Stimulated activated CD8-positive, alpha-beta memory T cell treated with anti-CD3 and anti-CD28 coated beads, Interleukin-12 subunit alpha, Interleukin-12 subunit beta, amount 100 ng/mL, for 24 hours (primary cell): ENCODE results near the gene KRT27.
A peak's percentile ranks its signal among the peaks of the same experiment; 100 is the strongest.

Experiments used
- DNase-seq: peaks from one replicate; pipeline ENCODE4 v3.0.0-alpha.2; 2020; ENCODE audit errors: extremely low read depth

KRT27 gene

DNA sequence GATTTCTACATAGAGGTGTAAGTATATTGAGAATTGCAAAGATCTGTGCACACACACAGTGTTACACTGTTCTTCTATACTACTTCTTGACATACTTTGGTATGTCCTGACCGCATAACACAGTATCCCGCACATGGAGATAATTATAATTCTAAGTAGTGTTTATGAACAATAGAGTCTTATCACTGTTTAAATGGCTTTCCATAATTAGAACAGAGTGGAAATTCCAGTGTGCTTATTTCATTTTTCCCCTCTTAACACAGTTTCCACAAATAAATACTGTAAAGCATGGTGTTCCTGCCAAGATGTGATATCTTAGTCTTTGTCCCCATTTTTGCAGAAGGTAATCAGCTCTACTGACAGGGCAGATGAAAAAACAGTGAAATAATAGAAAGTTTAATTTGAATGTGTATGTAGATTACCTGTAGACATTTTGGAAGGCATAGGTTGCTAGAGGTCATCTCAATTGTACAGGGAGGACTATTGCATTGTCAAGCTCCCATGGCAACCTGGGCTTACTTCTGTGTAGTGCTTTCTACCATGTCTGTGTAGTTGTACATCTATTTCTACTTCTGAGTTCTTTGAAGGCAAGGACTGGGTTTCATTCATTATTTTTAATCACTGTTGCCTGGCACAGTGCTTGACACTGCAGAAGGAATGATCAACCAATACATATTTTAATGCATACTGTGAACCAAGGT, 27.5 kb upstream of the KRT27 start:
- DNase-seq, result no peak

DNA sequence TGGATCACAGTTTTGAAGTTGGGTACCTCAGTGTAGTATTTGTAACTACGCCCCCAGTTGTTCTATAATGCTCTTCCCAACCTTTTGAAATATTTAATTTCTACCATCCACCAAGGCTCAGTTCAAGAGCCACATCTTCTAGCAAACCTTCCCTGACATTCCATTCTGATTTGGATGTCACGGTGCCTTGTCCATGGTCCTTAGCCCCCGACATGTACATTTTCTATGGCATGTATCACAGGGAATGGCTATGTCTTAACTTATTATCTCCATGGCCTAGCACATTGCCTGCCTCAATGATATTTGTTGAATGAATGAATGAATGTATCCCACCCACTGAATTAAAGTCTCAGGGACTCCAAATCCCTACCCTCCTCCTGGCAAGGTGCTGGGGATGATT, 23.8 kb upstream of the KRT27 start:
- DNase-seq, result no peak

DNA sequence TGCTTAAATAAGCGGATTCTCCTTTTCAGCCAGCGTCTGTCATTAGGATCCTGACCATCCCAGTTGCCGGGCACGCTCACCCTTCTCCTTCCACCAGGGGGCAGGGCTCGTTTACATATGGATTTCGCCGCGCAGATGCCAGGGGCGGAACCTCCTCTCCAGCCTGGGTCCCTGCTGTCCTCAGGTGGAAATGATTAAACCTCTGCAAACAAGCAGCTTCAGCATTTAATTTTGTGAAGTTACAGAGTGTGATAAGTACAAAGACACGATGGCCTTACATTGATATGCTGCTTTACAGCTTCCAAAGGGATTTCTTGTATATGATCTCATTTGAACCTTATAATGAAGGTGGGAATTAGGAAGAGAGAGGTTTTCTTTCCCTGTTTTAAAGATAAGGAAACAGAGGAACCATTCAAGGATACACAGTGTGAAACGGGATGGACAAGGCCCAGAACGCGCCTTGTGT, 21.3 kb upstream of the KRT27 start:
- DNase-seq, result peak; percentile 35

DNA sequence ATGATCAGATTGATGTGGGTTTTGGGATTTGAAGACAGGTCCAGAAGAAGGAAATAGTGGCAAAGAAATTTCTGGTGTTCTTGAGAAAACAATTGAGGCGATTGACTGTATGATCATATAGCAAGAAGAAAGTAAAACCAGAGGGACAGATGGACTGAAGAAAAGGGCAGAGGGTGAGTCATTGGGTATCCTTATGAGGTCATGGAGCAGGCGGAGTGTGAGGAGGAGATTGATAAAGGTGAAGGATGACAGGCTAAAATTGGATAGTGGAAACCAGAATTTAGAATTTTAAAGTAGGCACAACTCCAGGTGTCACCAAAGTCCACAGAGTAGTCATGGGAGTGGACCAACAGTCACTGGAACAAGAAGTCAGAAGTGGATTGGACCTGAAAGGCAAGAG, 18.8 kb upstream of the KRT27 start:
- no peak for DNase-seq

DNA sequence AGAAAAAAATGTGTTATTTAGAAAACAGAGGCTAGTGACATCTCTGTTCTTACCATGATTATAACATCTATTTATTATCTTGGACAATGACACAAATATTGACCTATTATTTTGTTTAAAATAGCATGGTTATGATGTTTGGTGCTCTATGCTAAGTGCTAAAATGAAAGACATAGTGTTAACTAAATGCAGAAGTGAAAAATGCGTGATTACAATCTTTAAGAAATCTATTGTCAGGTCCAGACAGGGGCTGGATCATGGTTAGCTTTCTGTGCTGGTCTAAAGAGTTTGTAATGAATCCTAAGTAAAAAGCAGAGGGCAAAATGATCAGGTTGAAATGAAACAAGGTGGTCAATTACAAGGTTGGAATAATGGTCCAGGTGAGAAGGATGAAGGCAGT, 18.0 kb upstream of the KRT27 start:
- DNase-seq, result no peak

DNA sequence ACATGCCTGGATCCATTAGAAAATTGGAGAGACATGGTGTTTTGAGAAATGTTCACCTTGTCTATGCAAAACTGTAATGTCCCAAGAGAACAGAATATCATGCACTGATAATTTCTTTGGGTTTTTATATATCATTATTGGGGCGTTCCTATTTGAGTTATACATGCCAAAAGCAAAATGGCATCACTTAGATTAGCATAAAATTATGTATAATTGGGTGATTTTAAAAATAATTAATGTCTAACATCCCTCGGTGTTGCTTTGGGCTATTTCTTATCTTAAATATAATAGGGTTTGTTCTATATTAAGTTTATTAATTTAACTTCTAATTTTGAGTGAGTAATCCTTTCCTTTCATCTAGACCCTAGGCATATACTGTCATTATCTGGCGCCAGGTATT, 17.5 kb upstream of the KRT27 start, which contains the start of gene KRT28:
TSS of gene KRT28 (minus strand) at position 101 of the 400 bp plus-strand sequence. CDS start at position 35, 66 bp downstream.
- DNase-seq, result no peak

DNA sequence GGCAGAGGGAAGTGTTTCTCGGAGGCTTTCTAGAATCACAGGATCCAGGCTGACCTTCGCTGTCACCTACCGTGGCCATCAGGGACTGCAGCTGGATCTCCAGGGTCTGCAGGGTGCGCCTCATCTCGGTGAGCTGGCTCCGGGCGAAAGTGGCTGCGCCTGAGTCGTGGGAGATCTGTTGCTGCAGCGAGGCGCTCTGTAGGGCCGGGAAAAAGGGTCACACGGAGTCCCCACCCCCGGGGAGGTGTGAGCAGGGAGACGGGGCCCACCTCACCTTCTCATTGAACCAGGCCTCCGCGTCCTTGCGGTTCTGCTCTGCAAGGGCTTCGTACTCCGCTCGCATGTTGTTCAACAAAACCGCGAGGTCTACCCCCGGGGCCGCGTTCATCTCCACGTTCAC, 14.5 kb upstream of the KRT27 start:
- DNase-seq, result no peak

DNA sequence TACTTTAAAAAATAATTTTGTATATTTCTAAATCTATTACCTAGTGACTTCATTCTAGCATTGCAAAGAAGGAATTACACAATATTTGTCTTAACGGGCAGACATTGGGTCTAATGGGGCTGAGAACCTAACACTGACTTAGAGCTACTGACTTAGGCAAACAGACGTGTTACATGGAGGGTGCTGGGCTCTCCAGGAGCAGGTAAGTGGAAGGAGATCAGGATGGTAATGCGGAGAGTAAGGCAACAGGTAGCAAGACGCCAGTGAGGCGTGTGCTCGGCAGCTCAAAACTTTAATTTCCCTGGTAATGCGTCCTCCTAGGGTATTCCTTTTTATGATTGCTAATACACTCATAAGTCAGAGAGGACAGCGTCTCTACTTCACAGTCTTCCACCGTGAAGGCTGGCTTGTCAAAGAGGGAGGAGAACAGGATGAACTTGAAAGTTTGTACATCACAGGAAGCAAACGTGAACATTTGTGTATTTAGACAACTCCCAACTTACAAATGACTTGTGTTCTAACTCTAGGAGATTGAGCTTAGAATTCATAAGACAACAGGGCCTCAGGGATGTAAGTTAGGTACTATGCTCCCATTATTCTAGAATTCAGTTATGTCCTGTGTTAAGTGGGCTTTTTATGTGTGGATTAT, 12.8 kb upstream of the KRT27 start:
- DNase-seq, result no peak

DNA sequence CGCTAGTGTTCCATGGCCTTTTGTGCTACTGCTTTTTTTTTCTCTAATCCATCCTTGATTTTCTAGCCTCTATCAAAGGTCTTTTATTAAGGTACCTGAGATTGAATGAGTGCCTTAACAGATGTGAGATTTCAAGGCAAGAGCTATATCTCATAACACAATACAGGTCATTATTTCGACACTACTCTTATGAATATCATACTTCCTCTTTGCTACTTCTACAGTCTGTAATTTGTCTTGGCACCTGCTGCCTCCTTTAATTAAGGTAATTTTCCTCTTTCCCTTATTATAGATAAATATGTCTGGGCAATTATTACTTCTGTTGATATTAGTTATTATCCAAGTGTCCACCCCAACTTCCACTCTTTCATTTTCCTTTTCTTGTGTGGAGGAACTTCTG, 12.1 kb upstream of the KRT27 start:
- DNase-seq, result no peak

DNA sequence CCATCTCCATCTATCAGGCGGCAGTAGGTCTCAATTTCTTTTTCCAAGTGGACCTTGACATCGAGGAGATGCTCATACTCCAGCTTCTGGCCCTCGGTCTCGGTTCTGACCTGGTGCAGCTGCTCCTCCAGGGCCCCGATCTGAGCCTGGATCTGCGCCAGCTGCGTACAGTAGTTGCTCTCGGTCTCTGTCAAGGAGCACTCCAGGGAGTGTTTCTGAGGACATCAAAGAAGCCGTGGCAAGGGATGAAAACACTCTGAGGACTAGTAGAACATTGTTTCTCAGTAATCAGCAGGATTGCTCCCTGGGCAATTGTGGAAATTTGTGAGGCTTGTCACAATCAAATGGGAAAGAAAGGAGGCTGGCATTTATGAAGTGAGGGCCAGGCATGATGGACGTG, 11.5 kb upstream of the KRT27 start:
- DNase-seq, result no peak

DNA sequence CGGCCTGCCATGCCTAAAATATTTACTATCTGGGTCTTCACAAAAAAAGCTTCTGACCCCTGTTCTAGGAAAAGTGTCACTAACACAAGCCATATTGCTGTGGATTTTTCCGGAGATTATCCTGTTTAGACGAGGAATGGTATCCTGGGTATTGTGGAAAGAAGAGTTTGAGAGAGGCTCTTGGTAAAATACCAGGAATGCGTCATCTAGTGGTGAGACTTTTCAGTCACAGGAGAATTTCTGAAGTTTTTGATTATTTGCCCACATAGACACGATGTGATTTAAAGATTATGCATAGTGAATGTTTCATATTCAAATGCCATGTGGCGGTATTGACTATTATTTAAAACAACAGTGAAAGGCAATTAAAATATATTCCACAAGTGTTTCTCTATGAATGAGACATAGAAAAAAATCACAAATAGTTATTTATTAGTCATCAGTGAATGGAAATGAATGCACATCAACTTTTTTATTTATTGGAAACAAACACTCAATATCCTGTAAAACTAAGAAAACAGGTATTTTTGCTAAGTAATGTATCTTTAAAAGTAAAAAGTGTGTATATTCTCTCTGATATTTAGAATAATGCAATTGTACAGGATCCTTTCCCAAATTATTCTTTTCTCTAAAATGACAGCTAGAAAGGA, 9.6 kb upstream of the KRT27 start:
- no peak for DNase-seq

DNA sequence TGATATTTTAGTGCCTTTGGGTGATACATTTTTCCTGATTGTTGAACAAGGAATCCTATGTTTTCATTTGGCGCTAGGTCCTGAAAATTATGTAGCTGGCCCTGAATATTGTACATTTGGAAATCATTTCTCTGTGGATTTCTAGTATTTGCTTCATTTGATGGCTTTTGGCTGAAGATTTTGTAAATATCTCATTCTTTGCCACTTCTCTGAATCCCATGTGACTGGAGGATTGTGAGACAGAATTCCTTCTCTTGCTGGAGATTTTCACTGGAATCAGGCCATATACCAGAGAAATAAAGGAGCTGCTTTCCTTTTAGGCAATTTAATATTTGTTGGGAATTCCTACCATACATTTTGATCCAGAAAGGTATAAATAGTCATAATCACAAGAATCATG, 8.8 kb upstream of the KRT27 start:
- DNase-seq, result no peak

DNA sequence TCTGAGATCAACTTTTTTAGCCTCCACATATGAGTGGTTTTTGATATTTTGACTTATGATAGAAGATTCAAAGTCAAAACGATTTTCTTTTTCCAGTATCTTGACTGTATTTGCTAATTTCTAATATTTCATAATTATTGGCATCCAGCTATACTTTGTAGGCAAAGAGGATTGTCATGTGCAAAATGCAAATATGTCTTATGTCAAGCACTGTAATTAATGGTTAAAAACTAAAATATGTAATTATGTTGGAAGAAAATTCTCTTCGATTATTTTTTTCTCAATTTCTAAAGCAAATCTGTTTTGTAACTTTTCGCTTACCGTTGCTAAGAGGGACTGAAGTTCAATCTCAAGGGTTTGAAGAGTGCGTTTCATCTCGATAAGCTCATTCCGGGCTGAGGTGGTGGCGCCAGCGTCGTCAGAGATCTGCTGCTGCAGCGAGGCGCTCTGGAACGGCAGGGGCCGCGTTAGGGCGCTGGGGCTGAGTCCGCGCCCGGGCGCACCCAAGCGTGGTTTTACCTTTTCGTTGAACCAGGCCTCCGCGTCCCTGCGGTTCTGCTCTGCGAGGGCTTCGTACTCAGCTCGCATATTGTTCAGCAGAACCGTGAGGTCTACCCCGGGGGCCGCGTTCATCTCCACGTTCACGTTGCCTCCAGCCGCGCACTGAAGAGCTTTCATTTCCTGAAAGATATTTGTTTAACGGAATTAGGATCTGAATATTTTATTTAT, 3.0 kb downstream of the KRT27 start:
- no peak for DNase-seq

DNA sequence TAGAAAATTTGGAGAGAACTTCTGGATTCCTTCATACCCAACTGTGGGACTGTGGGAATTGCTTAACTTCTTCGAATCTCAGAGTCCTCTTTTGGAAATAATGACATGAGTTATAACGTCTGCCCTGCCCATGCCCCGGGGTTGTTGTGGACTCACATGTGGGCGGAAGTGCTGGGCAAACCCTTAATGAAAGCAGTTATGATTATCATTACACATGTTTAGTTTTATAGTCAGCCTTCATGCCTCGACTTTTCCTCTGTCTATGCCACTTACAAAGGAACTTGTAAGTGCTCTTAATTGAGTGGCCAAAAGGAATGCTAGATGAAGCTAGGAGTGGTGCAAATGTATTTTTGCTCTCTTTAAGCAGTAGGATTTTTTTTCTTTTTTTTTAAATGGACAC, 3.9 kb downstream of the KRT27 start:
- no peak for DNase-seq

DNA sequence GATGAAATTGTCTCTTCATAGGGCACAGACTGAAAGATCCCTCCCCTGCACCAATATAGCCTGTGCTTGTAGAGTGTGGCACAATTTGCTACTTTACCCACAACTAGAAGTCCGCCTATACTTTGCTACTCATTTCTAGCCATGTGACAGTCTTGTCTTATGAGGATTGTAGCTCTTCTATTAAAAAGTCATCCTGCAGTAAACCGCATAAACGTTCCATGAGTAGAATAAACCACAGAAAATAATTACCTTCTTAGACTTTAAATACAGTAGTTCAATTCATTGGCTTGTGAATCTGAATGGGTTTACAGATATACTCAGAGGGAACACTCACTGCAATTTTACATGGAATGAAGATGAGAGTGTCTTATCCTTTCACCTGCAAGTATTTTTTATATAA, 4.4 kb downstream of the KRT27 start:
- DNase-seq, result no peak

DNA sequence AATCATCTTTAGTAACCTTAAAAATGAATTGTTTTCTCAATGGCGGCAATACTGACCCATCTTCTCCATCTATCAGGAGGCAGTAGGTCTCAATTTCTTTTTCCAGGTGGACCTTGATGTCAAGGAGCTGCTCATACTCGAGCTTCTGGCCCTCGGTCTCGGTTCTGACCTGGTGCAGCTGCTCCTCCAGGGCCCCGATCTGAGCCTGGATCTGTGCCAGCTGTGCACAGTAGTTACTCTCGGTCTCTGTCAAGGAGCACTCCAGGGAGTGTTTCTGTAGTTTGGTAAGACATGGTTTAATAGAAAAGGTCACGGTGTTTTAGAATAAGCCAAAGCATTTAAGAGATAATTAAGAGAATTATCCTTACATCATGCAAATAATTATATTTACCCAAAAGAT, 4.9 kb downstream of the KRT27 start:
- DNase-seq, result no peak

DNA sequence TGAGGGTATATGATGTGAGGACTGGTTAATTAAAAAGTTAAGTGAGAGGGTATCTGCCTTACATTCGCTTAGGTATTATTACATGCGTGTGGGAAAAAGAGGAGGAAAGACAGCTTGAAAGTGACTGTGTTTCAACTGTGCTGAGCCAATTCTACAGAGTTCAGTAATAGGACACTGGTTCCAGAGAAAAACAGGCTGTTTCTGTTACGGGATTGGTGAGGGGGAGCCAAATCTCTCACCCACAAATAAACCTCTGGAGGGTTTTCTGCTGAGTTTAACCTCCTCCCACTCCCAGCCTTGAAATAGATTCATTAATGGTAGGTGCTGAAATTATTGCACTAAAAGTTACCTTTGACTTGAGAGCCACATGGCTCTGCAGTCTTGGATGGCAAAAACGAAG, 6.4 kb downstream of the KRT27 start:
- DNase-seq, result no peak

DNA sequence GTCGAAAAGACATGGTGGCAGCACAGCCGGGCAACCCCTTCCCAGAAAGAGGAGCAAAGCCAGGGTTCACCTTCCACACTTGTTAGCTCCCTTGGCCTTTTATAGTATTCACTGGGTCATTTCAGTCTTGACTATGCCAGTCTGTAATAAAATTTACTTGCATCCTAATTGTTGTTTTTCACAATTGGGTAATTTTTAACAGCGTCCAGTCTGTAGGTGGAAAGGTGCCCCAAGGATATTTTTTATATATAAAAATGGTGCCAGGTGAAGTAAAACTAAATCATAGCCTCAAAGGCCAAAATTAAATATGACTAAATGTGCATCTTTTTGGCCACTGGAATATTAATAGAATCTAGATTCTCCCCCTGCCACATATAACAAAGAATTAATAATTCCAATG, 10.2 kb downstream of the KRT27 start, which contains the start of gene KRT26:
TSS of gene KRT26 (minus strand) at position 101 of the 400 bp plus-strand sequence. CDS start at position 13, 88 bp downstream.
- no peak for DNase-seq

DNA sequence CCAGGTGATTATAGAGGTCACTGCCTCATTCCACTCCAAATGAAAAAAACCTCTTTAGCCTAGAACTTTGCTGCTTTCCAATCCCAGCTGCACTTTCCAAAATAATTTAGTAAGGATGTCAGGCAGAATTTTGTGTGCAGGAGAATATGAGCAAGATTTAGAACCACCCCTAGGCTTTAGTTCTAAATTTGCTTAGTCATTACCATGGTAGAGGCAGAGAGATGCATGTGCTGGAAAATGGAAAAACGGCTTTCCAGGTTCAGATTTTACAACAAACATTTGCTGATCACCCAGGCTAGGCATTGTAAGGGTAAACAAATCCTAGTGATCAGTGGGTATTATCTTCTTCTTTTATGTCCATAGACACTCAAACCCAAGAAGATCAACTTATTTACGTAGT, 16.7 kb downstream of the KRT27 start:
- DNase-seq, result no peak

DNA sequence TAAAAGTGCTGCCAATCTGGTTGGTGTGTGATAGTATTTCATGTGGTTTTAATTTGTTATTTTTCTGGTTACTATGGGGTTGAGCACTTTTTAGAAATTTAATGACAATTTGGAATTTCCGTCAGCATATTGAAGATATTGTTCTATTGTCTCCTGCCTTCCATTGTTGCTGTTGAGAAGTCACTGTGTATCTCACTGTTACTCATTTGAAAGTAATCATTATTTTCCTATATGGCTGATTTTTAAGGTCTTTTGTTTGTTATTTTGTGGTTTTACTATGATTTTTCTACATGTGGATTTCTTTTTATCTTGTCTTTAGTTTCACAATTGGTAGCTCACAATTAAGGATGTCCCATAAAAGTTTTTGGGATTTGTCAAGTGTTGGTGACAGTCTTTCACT, 18.6 kb downstream of the KRT27 start:
- DNase-seq, result no peak

DNA sequence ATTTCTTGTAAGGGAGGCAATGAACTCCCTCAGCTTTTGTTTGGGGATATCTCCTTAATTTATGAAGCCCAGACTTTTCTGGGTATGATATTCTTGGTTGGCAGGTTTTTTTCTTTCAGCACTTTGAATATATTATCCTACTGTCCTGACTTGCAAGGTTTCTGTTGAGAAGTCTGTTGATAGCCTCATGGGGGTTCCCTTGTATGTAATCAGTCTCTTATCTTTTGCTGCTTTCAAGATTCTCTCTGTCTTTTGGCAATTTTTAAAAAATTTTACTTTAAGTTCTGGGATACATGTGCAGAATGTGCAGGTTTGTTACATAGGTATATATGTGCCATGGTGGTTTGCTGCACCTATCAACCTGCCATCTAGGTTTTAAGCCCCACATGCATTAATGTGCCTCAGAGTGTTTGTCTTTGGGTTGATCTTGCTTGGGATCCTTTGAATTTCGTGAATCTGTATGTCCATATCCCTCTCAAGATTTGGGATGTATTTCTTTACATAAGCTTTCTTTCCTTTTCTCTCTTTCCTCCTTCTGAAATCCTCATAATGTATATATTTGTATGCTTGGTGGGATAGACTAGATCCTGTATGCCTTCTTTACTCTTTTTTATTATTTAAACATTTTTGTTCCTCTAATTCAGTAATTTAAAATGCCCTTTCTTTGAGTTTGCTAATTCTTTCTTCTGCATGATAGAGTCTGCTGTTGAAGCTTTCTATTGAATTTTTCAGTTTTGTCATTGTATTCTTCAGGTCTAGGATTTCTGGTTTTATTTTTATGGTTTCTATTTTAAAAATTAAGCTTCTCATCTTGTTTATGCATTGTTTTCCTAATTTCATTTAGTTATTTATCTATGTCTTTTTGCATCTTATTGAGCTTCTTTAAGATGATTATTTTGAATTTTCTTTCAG, 22.0 kb downstream of the KRT27 start:
- no peak for DNase-seq
